Right atrium auricular region (tissue), 2 donors: ENCODE results near the gene NRCAM. TPM values are rescaled to one million over a fixed set of nuclear protein-coding genes. Genes with fewer than 3 reads are reported as not detected.

Experiments used
- DNase-seq: peaks from one replicate; pipeline ENCODE4 v3.0.0-alpha.2; 2019; ENCODE audit warnings: low spot score
- H3K27ac ChIP-seq, 2 donors: fragments of 200-600 bp; sonication (generic); 1 replicate in 1 of 2; 2 replicates in 1 of 2; pipeline ENCODE4 v1.5.1; 2016 to 2019
- H3K27me3 ChIP-seq, 2 donors: fragments of 200-600 bp; sonication (generic); one replicate each; pipeline versions ENCODE4 v1.5.1 to v1.6.0; 2017 to 2019
- H3K36me3 ChIP-seq: fragments of 200-600 bp; sonication (generic); one replicate; pipeline ENCODE4 v1.5.1; 2016
- H3K4me1 ChIP-seq, 2 donors: fragments of 200-600 bp; sonication (generic); one replicate each; pipeline versions ENCODE4 v1.5.1 to v1.6.0; 2017 to 2019
- H3K4me3 ChIP-seq, 2 donors: fragments of 200-600 bp; sonication (generic); 1 replicate in 1 of 2; 2 replicates in 1 of 2; pipeline ENCODE4 v1.5.1; 2017 to 2019; ENCODE audit warnings: mild to moderate bottlenecking in 1 of 2, moderate library complexity in 1 of 2
- H3K9me3 ChIP-seq, 2 donors: fragments of 200-600 bp; sonication (generic); one replicate each; pipeline ENCODE4 v1.5.1; 2019
- total RNA-seq, 2 donors: library from RNA; depleted of rRNA; stranded (reverse); fragments of >200 nt; gene quantifications; one replicate each; pipeline ENCODE4 v1.1.0, GENCODE V29; 2016
- TF ChIP-seq, protein P1 (sequence below), 2 donors: fragments of 200-600 bp; sonication (generic); IDR thresholded peaks; one replicate each; pipeline ENCODE4 v1.5.1; 2019; ENCODE audit warnings: antibody characterized with exemption in 2 of 2

NRCAM gene
- total RNA-seq, 2 donors from 2014 or later, result 0.63 to 0.93 TPM

DNA sequence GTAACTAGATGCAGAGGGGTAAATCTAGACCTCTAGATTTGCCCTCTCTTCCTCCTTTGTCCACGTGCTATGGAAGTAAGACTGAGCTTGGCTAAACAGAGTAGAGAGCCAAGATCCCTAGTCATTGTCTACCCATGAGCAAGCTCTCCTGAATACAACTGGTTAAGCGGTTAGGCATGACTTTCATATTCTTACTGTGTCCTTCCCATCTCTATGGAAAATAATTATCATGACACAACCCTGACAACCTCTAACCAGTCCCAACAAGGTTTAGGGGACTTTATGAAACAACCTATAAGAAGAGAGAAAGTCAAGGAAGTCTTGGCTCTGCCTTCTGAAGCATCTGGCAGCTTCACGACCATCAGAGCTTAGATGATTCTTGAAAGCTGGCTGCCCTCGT lies 318.2 kb downstream of the NRCAM start:
- Histone ChIP-seq H3K27ac (no peak overlapping the region), H3K9me3 (no peaks in the 10 kb centered on the region), H3K4me3 (no peak overlapping the region), H3K36me3 (no peaks in the 10 kb centered on the region), H3K27me3 (no peaks in the 10 kb centered on the region), H3K4me1 (no peaks in the 10 kb centered on the region)
- DNase-seq, result no peak
- TF ChIP-seq, protein P1, sequence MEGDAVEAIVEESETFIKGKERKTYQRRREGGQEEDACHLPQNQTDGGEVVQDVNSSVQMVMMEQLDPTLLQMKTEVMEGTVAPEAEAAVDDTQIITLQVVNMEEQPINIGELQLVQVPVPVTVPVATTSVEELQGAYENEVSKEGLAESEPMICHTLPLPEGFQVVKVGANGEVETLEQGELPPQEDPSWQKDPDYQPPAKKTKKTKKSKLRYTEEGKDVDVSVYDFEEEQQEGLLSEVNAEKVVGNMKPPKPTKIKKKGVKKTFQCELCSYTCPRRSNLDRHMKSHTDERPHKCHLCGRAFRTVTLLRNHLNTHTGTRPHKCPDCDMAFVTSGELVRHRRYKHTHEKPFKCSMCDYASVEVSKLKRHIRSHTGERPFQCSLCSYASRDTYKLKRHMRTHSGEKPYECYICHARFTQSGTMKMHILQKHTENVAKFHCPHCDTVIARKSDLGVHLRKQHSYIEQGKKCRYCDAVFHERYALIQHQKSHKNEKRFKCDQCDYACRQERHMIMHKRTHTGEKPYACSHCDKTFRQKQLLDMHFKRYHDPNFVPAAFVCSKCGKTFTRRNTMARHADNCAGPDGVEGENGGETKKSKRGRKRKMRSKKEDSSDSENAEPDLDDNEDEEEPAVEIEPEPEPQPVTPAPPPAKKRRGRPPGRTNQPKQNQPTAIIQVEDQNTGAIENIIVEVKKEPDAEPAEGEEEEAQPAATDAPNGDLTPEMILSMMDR (IDR thresholded peaks at IDR 0.05), result no peak

DNA sequence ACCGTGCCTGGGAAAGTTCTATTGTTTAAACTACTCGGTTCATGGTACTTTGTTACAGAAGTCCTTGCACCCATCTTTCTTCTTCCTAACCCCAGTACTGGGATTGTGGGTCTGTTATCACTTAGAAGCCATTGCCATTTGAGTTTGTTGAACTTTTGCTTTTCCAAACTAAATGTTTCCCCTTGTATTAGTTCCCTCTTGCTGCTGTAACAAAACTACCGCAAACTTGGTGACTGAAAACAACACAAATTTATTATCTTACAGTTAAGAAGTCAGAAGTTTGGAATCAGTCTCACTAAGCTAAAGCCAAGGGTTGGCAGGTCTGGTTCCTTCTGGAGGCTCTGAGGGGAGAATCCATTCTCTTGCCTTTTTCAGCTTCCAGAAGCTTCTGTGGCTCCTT lies 319.2 kb downstream of the NRCAM start:
- Histone ChIP-seq H3K4me3 (no peak overlapping the region), H3K4me1 (no peaks in the 10 kb centered on the region), H3K27ac (no peak overlapping the region), H3K36me3 (no peaks in the 10 kb centered on the region), H3K9me3 (no peaks in the 10 kb centered on the region), H3K27me3 (no peaks in the 10 kb centered on the region)
- TF ChIP-seq, protein P1 (IDR thresholded peaks at IDR 0.05), result no peak
- no peak for DNase-seq

DNA sequence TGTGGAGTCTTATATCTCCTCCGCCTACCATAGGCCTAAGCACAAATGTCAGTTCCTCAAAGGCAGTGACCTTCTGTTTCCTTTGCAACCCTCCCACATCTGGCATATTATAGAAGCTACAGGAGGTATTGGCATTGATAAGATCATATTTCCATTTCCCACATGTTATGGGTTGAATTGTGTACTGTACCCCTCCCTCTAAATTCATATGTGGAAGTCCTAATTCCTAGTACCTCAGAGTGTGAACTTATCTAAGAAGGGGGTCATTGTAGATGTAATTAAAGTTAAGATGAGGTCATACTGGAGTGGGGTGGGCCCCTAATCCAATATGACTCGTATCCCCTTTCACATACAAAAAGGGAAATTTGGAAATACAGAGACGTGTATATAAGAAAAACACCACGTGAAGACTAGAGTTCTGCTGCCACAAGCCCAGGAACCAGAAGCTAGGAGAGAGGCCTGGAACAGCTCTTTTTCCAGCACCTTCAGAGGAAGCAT lies 320.0 kb downstream of the NRCAM start:
- TF ChIP-seq, protein P1 (IDR thresholded peaks at IDR 0.05), result no peak
- Histone ChIP-seq H3K4me3 (no peak overlapping the region), H3K27ac (no peak overlapping the region), H3K9me3 (no peaks in the 10 kb centered on the region), H3K27me3 (no peaks in the 10 kb centered on the region), H3K36me3 (no peaks in the 10 kb centered on the region), H3K4me1 (no peaks in the 10 kb centered on the region)
- no peak for DNase-seq

DNA sequence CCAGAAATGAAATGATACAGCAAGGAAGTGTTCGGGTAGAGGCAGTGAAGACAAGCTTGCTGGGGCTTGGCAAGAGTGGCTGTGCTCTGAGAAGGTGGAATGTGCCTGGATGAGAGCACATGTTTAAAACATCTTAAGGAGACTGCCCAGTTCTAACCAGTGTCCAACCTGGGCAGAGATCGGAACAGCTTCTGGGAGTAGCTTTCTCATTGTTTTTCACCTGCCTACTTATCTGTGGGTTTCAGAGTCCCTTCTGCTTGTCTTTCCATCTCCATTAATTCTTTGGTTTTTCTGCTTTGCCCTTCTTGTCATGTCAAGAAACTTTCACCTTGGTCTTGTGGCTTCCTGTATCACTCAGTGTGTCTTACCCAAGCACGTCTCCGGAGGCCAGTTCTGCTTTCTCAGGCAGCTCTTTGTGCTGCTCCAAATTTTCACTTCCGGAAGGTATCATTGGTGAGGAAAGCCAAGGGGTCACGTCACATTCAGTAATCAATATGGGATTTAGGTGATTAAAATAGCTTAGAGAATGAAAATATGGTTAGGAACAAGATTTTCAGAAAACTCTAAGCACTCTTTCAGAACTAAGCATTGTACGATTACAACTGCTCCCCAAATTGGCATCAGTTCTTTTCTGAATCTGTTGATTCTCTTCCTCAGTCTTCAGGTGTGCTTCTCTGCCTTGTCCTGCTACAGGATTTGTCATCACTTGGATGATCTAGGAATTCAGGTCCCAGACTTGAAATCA lies 320.6 kb downstream of the NRCAM start:
- no peak overlapping the region for H3K4me3 ChIP-seq
- H3K27ac ChIP-seq, result no peak overlapping the region
- no peaks in the 10 kb centered on the region for H3K36me3 ChIP-seq
- DNase-seq, result no peak
- H3K4me1 ChIP-seq, result no peaks in the 10 kb centered on the region
- no peaks in the 10 kb centered on the region for H3K9me3 ChIP-seq
- TF ChIP-seq, protein P1 (IDR thresholded peaks at IDR 0.05), result no peak
- H3K27me3 ChIP-seq, result no peaks in the 10 kb centered on the region

DNA sequence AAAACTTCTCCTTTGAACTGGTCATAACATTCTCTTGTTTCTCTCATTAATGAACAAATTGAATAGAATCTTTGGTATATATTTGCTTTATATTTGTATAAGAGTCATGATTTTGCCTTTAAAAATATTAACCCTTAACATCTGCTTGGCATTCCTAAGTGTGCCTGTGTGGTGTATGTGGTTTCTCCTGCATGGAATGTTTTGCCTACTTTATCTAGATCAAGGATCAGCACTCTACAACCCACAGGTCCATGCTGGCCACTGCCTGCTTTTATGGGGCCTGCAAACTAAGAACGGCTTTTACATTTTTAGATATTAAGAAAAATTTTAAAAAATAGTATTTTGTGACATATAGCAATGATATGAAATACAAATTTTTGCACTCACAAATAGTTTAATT lies 321.8 kb downstream of the NRCAM start:
- DNase-seq, result no peak
- Histone ChIP-seq H3K4me3 (no peak overlapping the region), H3K4me1 (no peaks in the 10 kb centered on the region), H3K9me3 (no peaks in the 10 kb centered on the region), H3K27ac (no peak overlapping the region), H3K27me3 (no peaks in the 10 kb centered on the region), H3K36me3 (no peaks in the 10 kb centered on the region)
- TF ChIP-seq, protein P1 (IDR thresholded peaks at IDR 0.05), result no peak
